COR-L47 (cell line): ENCODE measurements around the gene SORCS2.

Experiments used
- DNase-seq: peaks from one replicate; lab custom pipeline; 2025; lab: John Stamatoyannopoulos, UW

SORCS2 gene

GRCh38 chr4:7270121-7270520 is 77.8 kb downstream of the SORCS2 start:
- no peak for DNase-seq

DNA sequence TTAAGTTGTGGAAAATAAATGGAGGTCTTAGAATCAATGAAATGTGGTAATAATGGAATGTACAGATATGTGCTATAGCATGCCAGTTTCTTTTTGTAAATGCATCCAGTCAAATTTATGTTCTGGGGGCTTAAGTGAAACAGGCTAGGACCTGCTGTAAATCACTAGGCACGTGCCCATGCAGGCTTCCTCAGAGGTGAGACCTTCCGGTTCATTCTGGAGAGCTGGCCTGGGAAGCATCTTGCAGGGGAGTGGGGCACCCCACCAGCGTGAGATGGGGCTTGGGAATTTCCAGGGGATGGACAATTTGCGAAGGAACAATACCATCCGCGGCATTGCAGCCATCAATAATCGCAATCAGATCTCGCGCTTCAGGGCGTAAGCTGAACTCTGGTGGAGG is 80.1 kb downstream of the SORCS2 start:
- no peak for DNase-seq

DNA sequence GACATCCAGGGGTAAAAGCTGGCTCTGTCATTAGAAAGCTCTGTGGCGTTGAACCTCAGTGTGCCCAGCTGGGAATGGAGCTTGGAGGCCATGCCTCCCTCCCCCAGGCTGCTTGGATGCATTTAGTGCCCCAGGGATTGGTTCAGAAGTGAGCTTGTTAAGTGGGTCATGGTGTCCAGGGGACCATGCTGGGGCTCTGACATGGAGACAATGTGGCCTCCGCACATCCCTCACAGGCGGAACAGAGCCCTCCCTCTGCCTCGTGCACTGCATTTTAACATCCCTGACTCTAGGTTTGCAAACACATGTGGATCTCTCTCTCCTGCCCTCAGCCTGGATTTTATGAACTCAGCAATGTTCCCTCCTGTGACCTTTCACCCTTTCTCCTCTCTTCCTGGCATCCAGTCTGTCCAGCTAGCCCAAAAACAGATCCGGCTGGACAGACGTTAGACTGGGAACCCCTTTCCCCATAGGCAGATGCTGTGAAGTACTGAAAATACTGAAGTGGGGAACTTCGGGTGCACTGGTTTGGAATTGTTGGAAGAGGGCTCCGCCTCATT is 81.5 kb downstream of the SORCS2 start:
- DNase-seq, result no peak

- no peak for DNase-seq
Observed at GRCh38 chr4:7275067-7275466, 82.7 kb downstream of the SORCS2 start.

- DNase-seq, result no peak
Observed at GRCh38 chr4:7275490-7276154, 83.3 kb downstream of the SORCS2 start.

- DNase-seq, result no peak
Observed at GRCh38 chr4:7276515-7276914, 84.2 kb downstream of the SORCS2 start.

- no peak for DNase-seq
Observed at GRCh38 chr4:7278071-7278765, 85.9 kb downstream of the SORCS2 start.

DNA sequence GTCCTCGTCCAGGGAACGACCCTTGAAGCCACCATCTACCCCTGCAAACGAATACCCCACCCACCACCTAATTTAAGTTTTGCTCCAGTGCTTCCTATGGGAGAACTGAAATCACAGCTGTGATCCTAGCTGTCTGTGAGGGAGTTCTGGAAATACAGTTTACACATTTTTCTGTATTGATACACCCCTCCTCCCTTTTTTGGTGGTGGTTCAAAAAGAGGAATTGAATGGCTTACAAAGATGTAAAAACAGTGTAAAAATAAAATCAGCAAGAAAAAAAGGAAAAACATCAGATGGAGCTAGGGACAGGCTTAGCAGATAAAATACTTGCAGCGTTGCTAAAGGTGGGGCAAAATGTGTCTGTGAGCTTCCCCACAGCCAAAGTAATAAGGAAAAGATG is 86.6 kb downstream of the SORCS2 start:
- DNase-seq, result no peak

DNA sequence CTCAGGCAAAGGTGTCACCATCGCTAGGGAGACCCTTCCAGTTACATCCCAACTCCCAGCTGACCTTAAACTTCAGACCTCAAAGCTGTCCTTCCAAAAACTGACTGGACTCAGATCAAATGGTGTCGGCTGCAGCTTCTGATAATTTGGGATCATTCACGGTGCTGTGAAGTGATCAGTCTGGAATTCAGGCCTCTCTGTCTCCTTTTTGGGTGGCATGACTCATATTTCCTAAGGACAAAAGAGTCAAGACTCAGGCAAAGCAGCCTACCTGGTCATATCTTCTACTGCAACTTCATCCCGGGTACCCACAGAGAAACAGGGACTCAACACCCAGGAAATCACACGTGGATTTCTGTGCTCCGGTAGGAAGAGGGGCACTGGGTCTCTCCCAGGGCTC is 87.6 kb downstream of the SORCS2 start:
- DNase-seq, result no peak

GRCh38 chr4:7280926-7281690 is 88.8 kb downstream of the SORCS2 start:
- DNase-seq, result peak; percentile 33

DNA sequence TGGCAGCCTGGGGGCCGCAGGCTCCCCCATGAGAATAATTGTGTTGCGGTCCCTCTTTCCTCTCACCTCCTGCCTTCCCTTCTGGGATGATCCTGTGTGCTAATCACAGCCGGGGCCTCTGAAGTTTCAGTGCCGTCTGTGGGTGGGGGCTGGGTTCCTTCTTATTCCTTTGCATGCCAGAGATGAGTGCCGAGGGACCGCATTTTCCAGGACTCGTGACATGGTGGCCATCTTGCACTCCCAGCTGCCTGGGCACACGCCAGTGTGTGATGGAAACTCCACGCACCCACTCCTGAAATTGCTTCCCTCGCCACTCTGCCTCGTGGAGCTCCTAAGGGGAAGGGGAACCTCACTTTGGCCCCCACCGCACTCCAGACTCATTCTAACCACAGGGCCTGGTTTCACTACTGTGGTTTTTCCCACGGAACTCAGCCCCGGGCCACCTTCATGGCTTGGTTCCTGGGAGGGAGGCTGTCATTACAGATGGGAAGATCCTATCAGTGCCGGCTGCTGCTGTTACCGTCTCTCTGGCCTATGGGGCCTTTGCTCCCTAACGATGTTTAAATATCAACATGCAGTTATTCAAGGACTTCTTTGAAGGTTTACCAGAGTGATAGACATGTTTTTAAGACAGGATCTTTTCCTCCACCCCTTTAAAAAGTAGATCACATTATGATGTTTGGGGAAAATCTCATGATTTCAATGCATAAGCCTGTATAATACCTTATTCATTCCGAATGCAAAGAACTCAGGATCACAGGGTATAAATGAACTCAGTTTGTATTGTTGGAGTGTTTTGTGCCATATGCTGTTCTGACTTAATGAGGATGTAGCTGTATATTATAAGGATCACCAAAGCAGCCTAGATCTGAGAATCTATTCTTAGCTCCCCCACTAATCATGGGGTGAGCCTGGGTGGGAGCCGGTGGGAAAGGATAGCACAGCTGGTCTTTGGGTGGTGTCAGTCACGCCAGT is 89.6 kb downstream of the SORCS2 start:
- DNase-seq, result no peak

DNA sequence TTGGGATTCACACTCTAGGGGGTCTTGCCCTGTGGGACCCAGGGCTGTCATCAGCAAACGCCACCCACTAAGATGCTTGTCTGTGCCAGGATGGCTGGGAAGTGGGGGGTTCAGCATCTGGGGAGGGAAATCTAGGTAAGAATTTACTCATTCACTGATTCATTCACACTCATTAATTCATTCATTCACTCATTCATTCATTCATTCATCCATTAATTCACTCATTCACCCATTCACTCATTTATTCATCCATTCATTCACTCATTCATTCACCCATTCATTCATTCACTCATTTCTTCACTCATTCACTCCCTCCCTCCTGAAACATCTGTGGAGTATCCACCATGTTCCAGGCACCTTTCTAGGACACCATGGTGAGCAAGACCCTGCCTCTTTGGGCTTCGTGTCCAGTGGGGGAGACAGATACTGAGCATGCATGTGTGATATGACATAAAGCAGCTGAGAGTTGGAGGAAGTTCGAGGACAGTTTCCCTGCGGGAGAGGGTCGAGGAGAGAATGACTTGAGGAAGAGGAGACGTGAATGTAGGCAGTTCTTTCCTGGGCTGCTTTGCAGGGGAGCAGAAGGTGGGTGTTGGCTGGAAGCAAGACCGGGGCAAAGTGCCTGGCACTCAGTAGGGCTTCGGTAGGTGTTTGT is 90.6 kb downstream of the SORCS2 start:
- no peak for DNase-seq

GRCh38 chr4:7285244-7286094 is 93.1 kb downstream of the SORCS2 start:
- no peak for DNase-seq

- no peak for DNase-seq
Observed at GRCh38 chr4:7286170-7286569, 93.8 kb downstream of the SORCS2 start.

DNA sequence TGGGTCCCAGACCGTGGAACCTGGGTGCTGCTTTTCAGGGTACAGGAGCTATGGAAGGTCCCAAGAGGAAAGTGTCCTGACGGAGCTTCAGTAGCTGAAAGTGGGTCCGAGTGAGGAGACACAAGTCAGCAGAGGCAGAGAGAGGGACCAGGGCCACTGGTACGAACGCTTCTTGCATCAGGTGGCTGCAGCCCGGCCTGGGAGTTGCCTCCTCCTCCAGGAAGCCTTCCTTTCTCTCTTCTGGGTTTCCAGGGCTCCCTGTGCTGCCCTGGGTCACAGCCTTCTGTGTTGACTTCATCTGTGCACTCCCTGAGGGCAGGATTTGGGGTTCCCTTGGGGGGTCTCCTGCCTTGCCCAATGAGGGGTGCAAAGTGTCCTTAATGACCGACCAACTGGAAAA is 94.5 kb downstream of the SORCS2 start:
- DNase-seq, result no peak

- no peak for DNase-seq
Observed at GRCh38 chr4:7287274-7287917, 95.1 kb downstream of the SORCS2 start.

DNA sequence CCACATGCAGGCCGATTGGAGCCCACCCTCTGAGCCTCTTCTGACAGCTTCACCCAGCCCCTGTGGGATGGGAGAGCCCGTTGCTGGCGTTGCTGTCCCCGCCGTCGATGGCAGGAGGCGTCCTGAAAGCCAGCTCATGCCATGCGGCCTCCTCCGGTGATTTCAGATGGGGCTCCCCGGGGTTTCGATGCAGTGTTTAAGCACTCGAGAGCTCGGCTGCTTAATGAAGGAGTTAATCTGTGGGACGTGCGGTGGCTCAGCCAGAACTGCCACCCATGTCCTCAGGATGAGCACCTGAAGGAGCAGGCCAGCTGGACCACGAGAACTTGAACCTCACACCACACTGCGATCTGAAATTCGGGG is 95.6 kb downstream of the SORCS2 start:
- DNase-seq, result no peak

DNA sequence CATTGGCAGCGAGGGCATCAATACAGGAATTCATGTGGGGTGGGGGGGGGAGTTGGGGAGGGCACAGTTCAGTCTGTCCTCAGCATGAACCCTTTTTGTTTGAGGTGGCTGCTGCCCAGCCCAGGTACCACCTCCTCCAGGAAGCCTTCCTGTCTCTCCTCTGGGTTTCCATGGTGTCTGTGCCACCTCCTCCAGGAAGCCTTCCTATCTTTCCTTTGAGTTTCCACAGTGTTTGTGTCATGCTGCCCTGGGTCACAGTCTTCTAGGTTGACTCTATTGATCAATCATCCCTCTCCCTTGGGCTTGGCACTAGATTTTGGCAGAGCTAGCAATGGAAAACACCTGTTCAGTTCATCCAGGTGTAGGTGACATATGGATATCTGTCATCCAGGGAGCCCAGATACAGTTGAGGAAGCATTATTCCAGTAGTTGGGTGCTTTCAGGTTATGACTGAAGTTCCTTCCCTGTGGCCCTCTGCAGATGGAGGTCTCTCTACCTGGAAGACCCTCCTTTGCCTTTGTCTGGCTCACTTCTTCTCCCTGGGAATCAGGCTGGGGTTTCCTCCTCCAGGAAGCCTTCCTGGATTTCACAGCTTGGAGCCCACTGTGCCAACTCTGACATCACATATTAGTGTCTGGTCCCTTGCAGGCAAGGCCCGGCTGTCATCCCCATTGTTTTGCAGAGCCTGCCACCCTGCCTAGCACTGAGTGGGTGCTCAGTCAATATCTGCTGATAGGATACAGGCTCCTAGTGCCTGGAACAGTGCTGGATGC is 96.6 kb downstream of the SORCS2 start:
- DNase-seq, result no peak

DNA sequence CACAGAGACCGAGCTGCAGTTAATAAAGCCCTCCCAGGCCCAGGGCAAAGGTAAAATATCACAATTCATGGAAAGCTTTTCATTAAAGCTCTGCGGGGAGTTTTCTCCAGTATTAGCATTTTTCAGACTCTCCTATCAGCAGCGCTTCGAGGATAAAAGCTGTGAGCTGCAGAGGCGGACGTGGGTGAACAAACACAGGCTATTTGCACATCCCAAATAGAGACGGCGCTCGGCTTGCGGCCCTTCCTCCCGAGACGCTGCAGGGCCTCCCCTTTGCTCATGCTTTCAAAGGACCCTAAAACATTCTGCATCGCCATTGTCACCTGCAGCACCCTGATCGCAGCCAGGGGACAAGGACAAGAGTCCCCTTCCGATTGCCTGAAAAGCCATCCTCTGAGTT is 97.3 kb downstream of the SORCS2 start:
- DNase-seq, result no peak
